ENCODE results near the gene KIRREL1. TPM values are rescaled to one million over a fixed set of nuclear protein-coding genes. Genes with fewer than 3 reads are reported as not detected.

The KIRREL1 gene
- total RNA-seq, 1 donor from 2014 or later, result 34.9 TPM

GRCh38 chr1:157958263-157958662, 35.2 kb upstream of the KIRREL1 start:
- Histone ChIP-seq H3K27ac (no peak overlapping the region), H3K36me3 (no peaks in the 10 kb centered on the region), H3K27me3 (no peaks in the 10 kb centered on the region), H3K4me1 (no peaks in the 10 kb centered on the region), H3K9me3 (no peaks in the 10 kb centered on the region), H3K4me3 (no peak overlapping the region)
- DNase-seq (ENCODE audit: extremely low spot score in 2 of 2), result no peak
- intact Hi-C loops (cut with DNase I), result no loop called here
- TF ChIP-seq POLR2A (IDR thresholded peaks at IDR 0.05) (no peak), CTCF (IDR thresholded peaks at IDR 0.05) (no peak), POLR2AphosphoS5 (IDR thresholded peaks at IDR 0.05; ENCODE audit: insufficient read depth in 1 of 2, low read depth in 1 of 2) (no peak)

GRCh38 chr1:157959750-157960149, 33.7 kb upstream of the KIRREL1 start:
- H3K4me1 ChIP-seq, result no peaks in the 10 kb centered on the region
- H3K4me3 ChIP-seq, result no peak overlapping the region
- DNase-seq (ENCODE audit: extremely low spot score in 2 of 2), result no peak
- H3K9me3 ChIP-seq, result no peaks in the 10 kb centered on the region
- no peak for TF ChIP-seq CTCF (IDR thresholded peaks at IDR 0.05)
- TF ChIP-seq POLR2AphosphoS5 (IDR thresholded peaks at IDR 0.05; ENCODE audit: insufficient read depth in 1 of 2, low read depth in 1 of 2), result no peak
- no peak for TF ChIP-seq POLR2A (IDR thresholded peaks at IDR 0.05)
- H3K36me3 ChIP-seq, result no peaks in the 10 kb centered on the region
- intact Hi-C loops (cut with DNase I), result no loop called here
- no peaks in the 10 kb centered on the region for H3K27me3 ChIP-seq
- no peak overlapping the region for H3K27ac ChIP-seq

- intact Hi-C loops (cut with DNase I), result no loop called here
- Histone ChIP-seq H3K4me3 (no peak overlapping the region), H3K27ac (no peak overlapping the region), H3K27me3 (no peaks in the 10 kb centered on the region), H3K4me1 (no peaks in the 10 kb centered on the region), H3K36me3 (no peaks in the 10 kb centered on the region), H3K9me3 (no peaks in the 10 kb centered on the region)
- no peak for DNase-seq (ENCODE audit: extremely low spot score in 2 of 2)
- TF ChIP-seq POLR2AphosphoS5 (IDR thresholded peaks at IDR 0.05; ENCODE audit: insufficient read depth in 1 of 2, low read depth in 1 of 2), result no peak
Measured at GRCh38 chr1:157960773-157961172, 32.7 kb upstream of the KIRREL1 start.

- Histone ChIP-seq H3K4me1 (no peaks in the 10 kb centered on the region), H3K27ac (no peak overlapping the region), H3K36me3 (no peaks in the 10 kb centered on the region), H3K4me3 (no peak overlapping the region), H3K9me3 (no peaks in the 10 kb centered on the region), H3K27me3 (no peaks in the 10 kb centered on the region)
- intact Hi-C loops (cut with DNase I), result no loop called here
- DNase-seq (ENCODE audit: extremely low spot score in 2 of 2), result no peak
- no peak for TF ChIP-seq POLR2A (IDR thresholded peaks at IDR 0.05)
- TF ChIP-seq POLR2AphosphoS5 (IDR thresholded peaks at IDR 0.05; ENCODE audit: insufficient read depth in 1 of 2, low read depth in 1 of 2), result no peak
- TF ChIP-seq CTCF (IDR thresholded peaks at IDR 0.05), result no peak
Measured at GRCh38 chr1:157961805-157962762, 31.4 kb upstream of the KIRREL1 start.

GRCh38 chr1:157963713-157964112, 29.7 kb upstream of the KIRREL1 start:
- no peaks in the 10 kb centered on the region for H3K9me3 ChIP-seq
- TF ChIP-seq POLR2A (IDR thresholded peaks at IDR 0.05), result no peak
- TF ChIP-seq POLR2AphosphoS5 (IDR thresholded peaks at IDR 0.05; ENCODE audit: insufficient read depth in 1 of 2, low read depth in 1 of 2), result no peak
- TF ChIP-seq CTCF (IDR thresholded peaks at IDR 0.05), result peak; percentile 88 to 94 (median 92)
- H3K36me3 ChIP-seq, result no peaks in the 10 kb centered on the region
- intact Hi-C loops (cut with DNase I), result no loop called here
- no peak for DNase-seq (ENCODE audit: extremely low spot score in 2 of 2)
- H3K4me3 ChIP-seq, result no peak overlapping the region
- no peaks in the 10 kb centered on the region for H3K27me3 ChIP-seq
- H3K27ac ChIP-seq, result no peak overlapping the region
- peaks cover 6% of the 10 kb centered on the region for H3K4me1 ChIP-seq
